B cell (primary cell): Measurements from ENCODE around the gene SLC16A7. TPM values are rescaled to one million over a fixed set of nuclear protein-coding genes. Genes with fewer than 3 reads are reported as not detected.

Experiments used
- ATAC-seq: fragments of 200-7000 bp; cut with Tn5 transposase; one replicate; pipeline ENCODE4 v1.10.0; 2021; ENCODE audit warnings: low read depth, mild to moderate bottlenecking, moderate number of reproducible peaks, moderate library complexity
- CTCF ChIA-PET: fragments of 350-600 bp; sonication (Branson Sonifier 250); formaldehyde crosslinking; loops from one replicate; lab custom pipeline; 2021; ENCODE audit warnings: antibody characterized with exemption, inconsistent platforms; lab: Charles Lee
- POLR2A ChIA-PET: fragments of 350-600 bp; sonication (Branson Sonifier 250); formaldehyde crosslinking; loops from one replicate; lab custom pipeline; 2021; ENCODE audit warnings: antibody characterized with exemption; lab: Charles Lee
- DNase-seq: peaks from one replicate; pipeline ENCODE4 v3.0.0; 2013
- H2AFZ ChIP-seq: 2 replicates; pipeline ENCODE4 v1.6.1; 2012; ENCODE audit warnings: mild to moderate bottlenecking, low read depth, low read length; ENCODE audit not compliant: insufficient read depth, poor library complexity, severe bottlenecking
- H3K27ac ChIP-seq, 2 donors: 1 replicate in 1 of 2; 2 replicates in 1 of 2; pipeline ENCODE4 v1.5.1; 2012 to 2013; ENCODE audit warnings: low read length in 2 of 2, mild to moderate bottlenecking in 2 of 2, moderate library complexity in 1 of 2
- H3K27me3 ChIP-seq, 4 experiments: fragments of 200-600 bp in 1 of 4; sonication (generic) in 1 of 4; replicated peaks in 1 of 4; 1 replicate in 2 of 4; 2 replicates in 2 of 4; pipeline versions ENCODE4 v1.6.1 to v1.7.0; 2013 to 2016; ENCODE audit warnings: low read length in 3 of 4, mild to moderate bottlenecking in 2 of 4, mixed read lengths in 1 of 4, moderate library complexity in 1 of 4; ENCODE audit not compliant: insufficient read depth in 4 of 4, control insufficient read depth in 3 of 4; ENCODE audit errors: control extremely low read depth in 1 of 4
- H3K36me3 ChIP-seq, 2 experiments: replicated peaks in 1 of 2; 1 replicate in 1 of 2; 2 replicates in 1 of 2; pipeline versions ENCODE4 v1.6.1 to v1.7.1; 2013; ENCODE audit warnings: low read length in 1 of 2; ENCODE audit not compliant: insufficient read depth in 2 of 2, control insufficient read depth in 1 of 2; ENCODE audit errors: control extremely low read depth in 1 of 2, extremely low read depth in 1 of 2
- H3K4me1 ChIP-seq, 2 donors: fragments of 200-600 bp in 1 of 2; sonication (generic) in 1 of 2; 1 replicate in 1 of 2; 2 replicates in 1 of 2; pipeline versions ENCODE4 v1.5.1 to v1.6.1; 2013 to 2017; ENCODE audit warnings: low read length in 2 of 2; ENCODE audit not compliant: control insufficient read depth in 2 of 2, insufficient read depth in 2 of 2
- H3K4me2 ChIP-seq: replicated peaks from 2 replicates; pipeline ENCODE3; 2012; ENCODE audit warnings: mild to moderate bottlenecking, low read depth, low read length; ENCODE audit not compliant: poor library complexity, severe bottlenecking
- H3K4me3 ChIP-seq, 5 experiments: fragments of 200-600 bp in 1 of 5; sonication (generic) in 1 of 5; 1 replicate in 3 of 5; 2 replicates in 2 of 5; pipeline versions ENCODE4 v1.5.1 to v1.7.0; 2011 to 2016; ENCODE audit warnings: low read length in 4 of 5, mild to moderate bottlenecking in 4 of 5, low read depth in 2 of 5, control low read depth in 1 of 5, moderate library complexity in 1 of 5; ENCODE audit not compliant: insufficient read depth in 1 of 5; ENCODE audit errors: control extremely low read depth in 1 of 5, extremely low read depth in 1 of 5
- H3K79me2 ChIP-seq: fragments of 200-600 bp; sonication (generic); one replicate; pipeline ENCODE4 v1.6.0; 2016; ENCODE audit warnings: low read length; ENCODE audit not compliant: control insufficient read depth, insufficient read depth
- H3K9ac ChIP-seq: fragments of 200-600 bp; sonication (generic); 2 replicates; pipeline ENCODE4 v1.6.1; 2017; ENCODE audit warnings: mild to moderate bottlenecking, low read length, moderate library complexity
- H3K9me3 ChIP-seq, 3 donors: one replicate each; pipeline versions ENCODE4 v1.6.1 to v1.7.1; 2013; ENCODE audit warnings: low read length in 2 of 3; ENCODE audit not compliant: control insufficient read depth in 2 of 3, insufficient read depth in 1 of 3; ENCODE audit errors: control extremely low read depth in 1 of 3
- H4K20me1 ChIP-seq: 2 replicates; pipeline ENCODE4 v1.6.0; 2012; ENCODE audit warnings: mild to moderate bottlenecking, low read length; ENCODE audit not compliant: insufficient read depth, control insufficient read depth, poor library complexity, severe bottlenecking
- H3K27ac Mint-ChIP-seq: one replicate; pipeline ENCODE4 v1.8.0; 2021; ENCODE audit warnings: mixed read lengths
- H3K27me3 Mint-ChIP-seq: one replicate; pipeline ENCODE4 v1.8.0; 2021; ENCODE audit warnings: mixed read lengths
- H3K4me1 Mint-ChIP-seq: one replicate; pipeline ENCODE4 v1.8.0; 2021; ENCODE audit warnings: mixed read lengths
- H3K4me3 Mint-ChIP-seq: one replicate; pipeline ENCODE4 v1.8.0; 2021; ENCODE audit warnings: mixed read lengths
- H3K9me3 Mint-ChIP-seq: one replicate; pipeline ENCODE4 v1.8.0; 2022; ENCODE audit warnings: mixed read lengths; ENCODE audit not compliant: insufficient read depth
- EZH2 ChIP-seq: IDR thresholded peaks from 2 replicates; pipeline ENCODE4 v1.6.1; 2012; ENCODE audit warnings: borderline replicate concordance, low read depth, mild to moderate bottlenecking, moderate library complexity, low read length; ENCODE audit not compliant: insufficient read depth, poor library complexity, severe bottlenecking
- WGBS: methylation state at CpG from one replicate; pipeline ENCODE4 v1.1.5; 2013; ENCODE audit warnings: missing lambda C conversion rate; ENCODE audit not compliant: insufficient coverage; 5-methylcytosine and 5-hydroxymethylcytosine counted together
- intact Hi-C: fragments of 100-400 bp; cut with micrococcal nuclease; formaldehyde crosslinking; loops from one replicate; pipeline ENCODE4 v1.10.0; 2022
- polyA plus RNA-seq: library from polyadenylated mRNA; depleted of rRNA; stranded (reverse); fragments of >200 nt; gene quantifications from 2 replicates; pipeline ENCODE4 v1.2.3, GENCODE V29; 2012
- total RNA-seq, 2 donors: library from RNA; stranded (reverse); fragments of 120-200 nt in 1 of 2; gene quantifications; 1 replicate in 1 of 2; 2 replicates in 1 of 2; pipeline versions ENCODE4 v1.2.3 to v1.2.4, GENCODE V29; 2013 to 2022
- TF ChIP-seq, protein P1 (sequence below): fragments of 200-600 bp; IDR thresholded peaks from one replicate; pipeline ENCODE4 v1.8.0; 2022; ENCODE audit warnings: antibody characterized with exemption, mild to moderate bottlenecking

SLC16A7 gene
- total and polyA plus RNA-seq, 2 donors (not counting 1 experiment from before 2014, with no cell fraction given) = 11.6 to 32.7 TPM

GRCh38 chr12:59735231-59735630, 139.4 kb downstream of the SLC16A7 start:
- intact Hi-C loops = no loop called here
- Mint-ChIP-seq H3K27me3 (no peaks in the 10 kb centered on the region), H3K27ac (no peak overlapping the region), H3K4me3 (no peak overlapping the region), H3K4me1 (peaks cover 11% of the 10 kb centered on the region), H3K9me3 (no peaks in the 10 kb centered on the region)
- H3K4me3 ChIP-seq = no peak overlapping the region
- TF ChIP-seq, protein P1, sequence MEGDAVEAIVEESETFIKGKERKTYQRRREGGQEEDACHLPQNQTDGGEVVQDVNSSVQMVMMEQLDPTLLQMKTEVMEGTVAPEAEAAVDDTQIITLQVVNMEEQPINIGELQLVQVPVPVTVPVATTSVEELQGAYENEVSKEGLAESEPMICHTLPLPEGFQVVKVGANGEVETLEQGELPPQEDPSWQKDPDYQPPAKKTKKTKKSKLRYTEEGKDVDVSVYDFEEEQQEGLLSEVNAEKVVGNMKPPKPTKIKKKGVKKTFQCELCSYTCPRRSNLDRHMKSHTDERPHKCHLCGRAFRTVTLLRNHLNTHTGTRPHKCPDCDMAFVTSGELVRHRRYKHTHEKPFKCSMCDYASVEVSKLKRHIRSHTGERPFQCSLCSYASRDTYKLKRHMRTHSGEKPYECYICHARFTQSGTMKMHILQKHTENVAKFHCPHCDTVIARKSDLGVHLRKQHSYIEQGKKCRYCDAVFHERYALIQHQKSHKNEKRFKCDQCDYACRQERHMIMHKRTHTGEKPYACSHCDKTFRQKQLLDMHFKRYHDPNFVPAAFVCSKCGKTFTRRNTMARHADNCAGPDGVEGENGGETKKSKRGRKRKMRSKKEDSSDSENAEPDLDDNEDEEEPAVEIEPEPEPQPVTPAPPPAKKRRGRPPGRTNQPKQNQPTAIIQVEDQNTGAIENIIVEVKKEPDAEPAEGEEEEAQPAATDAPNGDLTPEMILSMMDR = no peak
- no peak for TF ChIP-seq EZH2
- ATAC-seq = no peak
- peaks cover 0 to 3% of the 10 kb centered on the region in 2 experiments for H3K36me3 ChIP-seq
- no peak overlapping the region for H3K4me2 ChIP-seq
- no peak for DNase-seq
- H3K27me3 ChIP-seq = no peaks in the 10 kb centered on the region
- no peak overlapping the region for H2AFZ ChIP-seq
- no peaks in the 10 kb centered on the region for H4K20me1 ChIP-seq
- H3K9ac ChIP-seq = no peak overlapping the region
- WGBS = no CpG with 5 or more reads among the region's 1 CpG
- no peaks in the 10 kb centered on the region for H3K79me2 ChIP-seq
- ChIA-PET CTCF (no interaction called here), POLR2A (no interaction called here)
- no peaks in the 10 kb centered on the region for H3K9me3 ChIP-seq
- no peaks in the 10 kb centered on the region for H3K4me1 ChIP-seq
- H3K27ac ChIP-seq = no peak overlapping the region

DNA sequence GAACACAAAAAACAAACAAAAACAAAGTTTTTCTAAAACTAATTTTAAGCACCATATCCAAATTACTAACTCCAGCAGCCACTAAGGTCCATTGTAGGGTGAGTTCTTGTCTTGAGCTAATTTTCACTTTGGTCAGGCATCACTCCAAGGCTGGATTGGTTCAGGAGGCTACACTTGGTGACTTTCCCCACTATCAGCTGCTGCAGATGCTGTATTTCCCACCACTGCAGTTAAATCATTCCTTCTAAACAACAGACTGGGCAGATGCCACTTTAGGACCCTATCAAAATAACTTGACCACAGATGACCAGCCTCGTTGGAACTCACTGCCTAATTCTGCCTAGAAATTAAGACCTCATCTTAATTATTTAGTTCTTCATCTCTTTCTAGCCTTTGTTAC, 140.5 kb downstream of the SLC16A7 start:
- peaks cover 11% of the 10 kb centered on the region for H3K4me1 Mint-ChIP-seq
- H3K79me2 ChIP-seq = no peaks in the 10 kb centered on the region
- no peaks in the 10 kb centered on the region for H3K9me3 ChIP-seq
- DNase-seq (no peak), ATAC-seq (no peak)
- no peaks in the 10 kb centered on the region for H3K9me3 Mint-ChIP-seq
- no peak overlapping the region for H3K27ac Mint-ChIP-seq
- no peak for TF ChIP-seq EZH2
- TF ChIP-seq, protein P1 = no peak
- H3K4me3 ChIP-seq = no peak overlapping the region
- no peak overlapping the region for H3K4me3 Mint-ChIP-seq
- CTCF ChIA-PET = no interaction called here
- no peaks in the 10 kb centered on the region for H3K27me3 Mint-ChIP-seq
- intact Hi-C loops = no loop called here
- H3K9ac ChIP-seq = no peak overlapping the region
- H3K27me3 ChIP-seq = no peaks in the 10 kb centered on the region
- POLR2A ChIA-PET = no interaction called here
- no peak overlapping the region for H2AFZ ChIP-seq
- H3K27ac ChIP-seq = no peak overlapping the region
- WGBS = 86% methylated on average over 1 of the region's 1 CpG
- H3K36me3 ChIP-seq = peaks cover 3% of the 10 kb centered on the region in 2 experiments
- no peak overlapping the region for H3K4me2 ChIP-seq
- no peaks in the 10 kb centered on the region for H3K4me1 ChIP-seq
- no peaks in the 10 kb centered on the region for H4K20me1 ChIP-seq
